WERI-Rb-1 (cell line): Measurements from ENCODE around the gene HCFC1.

Source experiments
- DNase-seq: peaks from one replicate; pipeline ENCODE4 v3.0.0-alpha.2; 2020
- H3K27ac ChIP-seq: fragments of 250-450 bp; sonication (Bioruptor Pico); 2 replicates; pipeline ENCODE4 v1.5.1; 2020; ENCODE audit warnings: mild to moderate bottlenecking, moderate library complexity
- H3K27me3 ChIP-seq: fragments of 250-450 bp; sonication (Bioruptor Pico); 2 replicates; pipeline ENCODE4 v1.5.1; 2021; ENCODE audit warnings: mild to moderate bottlenecking, low read depth, moderate library complexity; ENCODE audit not compliant: insufficient read depth, severe bottlenecking
- H3K36me3 ChIP-seq: fragments of 250-450 bp; sonication (Bioruptor Pico); 2 replicates; pipeline ENCODE4 v1.5.1; 2020; ENCODE audit warnings: mild to moderate bottlenecking, moderate library complexity
- H3K4me3 ChIP-seq: 2 replicates; pipeline ENCODE4 v1.5.1; 2011; ENCODE audit warnings: low read depth, mild to moderate bottlenecking, control low read depth, low read length
- H3K9me3 ChIP-seq: fragments of 250-450 bp; sonication (Bioruptor Pico); 2 replicates; pipeline ENCODE4 v1.5.1; 2021; ENCODE audit warnings: mild to moderate bottlenecking, moderate library complexity; ENCODE audit not compliant: severe bottlenecking
- CTCF ChIP-seq: IDR thresholded peaks from 2 replicates; pipeline ENCODE4 v1.5.1; 2011; ENCODE audit warnings: low read depth, mild to moderate bottlenecking, control low read depth, inconsistent platforms, low read length

The HCFC1 gene

DNA sequence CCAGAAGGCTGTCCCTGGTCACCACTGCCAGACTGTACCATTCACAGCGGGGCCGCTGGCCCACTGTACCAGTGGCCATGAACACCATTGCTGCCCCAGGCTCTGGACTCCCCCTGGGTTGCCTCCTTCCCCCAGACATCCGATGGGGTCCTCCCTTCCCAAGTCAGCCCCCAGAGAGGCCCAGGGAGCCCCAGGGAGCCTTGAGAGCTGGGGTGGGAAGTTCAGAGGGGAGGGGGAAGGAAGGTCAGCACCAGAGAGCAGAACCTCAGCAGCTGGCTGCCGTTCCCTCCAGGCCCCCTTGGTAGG, 45.1 kb downstream of the HCFC1 start:
- peaks cover 27% of the 10 kb centered on the region for H3K36me3 ChIP-seq
- H3K27ac ChIP-seq, result peak overlapping the region; percentile 96
- DNase-seq, result no peak
- peaks cover 2% of the 10 kb centered on the region for H3K27me3 ChIP-seq
- H3K9me3 ChIP-seq, result no peaks in the 10 kb centered on the region
- no peak for TF ChIP-seq CTCF
- H3K4me3 ChIP-seq, result no peak overlapping the region; the same call in 1 of the 2 replicates

GRCh38 chrX:153925739-153926551, 45.7 kb downstream of the HCFC1 start, which contains the start of gene ARHGAP4:
Gene ARHGAP4, minus strand, starts transcription at chrX:153926264. Its CDS starts 62 bp downstream, at chrX:153926202.
- H3K27me3 ChIP-seq, result peaks cover 4% of the 10 kb centered on the region
- H3K27ac ChIP-seq, result peak within 1 kb of the TSS; percentile 96
- peaks cover 21% of the 10 kb centered on the region for H3K36me3 ChIP-seq
- DNase-seq, result no peak
- TF ChIP-seq CTCF, result no peak
- H3K9me3 ChIP-seq, result no peaks in the 10 kb centered on the region
- peak within 1 kb of the TSS; percentile 57 for H3K4me3 ChIP-seq

GRCh38 chrX:153925387-153925738, 46.3 kb downstream of the HCFC1 start:
- Histone ChIP-seq H3K4me3 (no peak overlapping the region), H3K9me3 (no peaks in the 10 kb centered on the region), H3K27ac (no peak overlapping the region), H3K27me3 (peaks cover 6% of the 10 kb centered on the region), H3K36me3 (peaks cover 15% of the 10 kb centered on the region)
- DNase-seq, result no peak
- TF ChIP-seq CTCF, result no peak

DNA sequence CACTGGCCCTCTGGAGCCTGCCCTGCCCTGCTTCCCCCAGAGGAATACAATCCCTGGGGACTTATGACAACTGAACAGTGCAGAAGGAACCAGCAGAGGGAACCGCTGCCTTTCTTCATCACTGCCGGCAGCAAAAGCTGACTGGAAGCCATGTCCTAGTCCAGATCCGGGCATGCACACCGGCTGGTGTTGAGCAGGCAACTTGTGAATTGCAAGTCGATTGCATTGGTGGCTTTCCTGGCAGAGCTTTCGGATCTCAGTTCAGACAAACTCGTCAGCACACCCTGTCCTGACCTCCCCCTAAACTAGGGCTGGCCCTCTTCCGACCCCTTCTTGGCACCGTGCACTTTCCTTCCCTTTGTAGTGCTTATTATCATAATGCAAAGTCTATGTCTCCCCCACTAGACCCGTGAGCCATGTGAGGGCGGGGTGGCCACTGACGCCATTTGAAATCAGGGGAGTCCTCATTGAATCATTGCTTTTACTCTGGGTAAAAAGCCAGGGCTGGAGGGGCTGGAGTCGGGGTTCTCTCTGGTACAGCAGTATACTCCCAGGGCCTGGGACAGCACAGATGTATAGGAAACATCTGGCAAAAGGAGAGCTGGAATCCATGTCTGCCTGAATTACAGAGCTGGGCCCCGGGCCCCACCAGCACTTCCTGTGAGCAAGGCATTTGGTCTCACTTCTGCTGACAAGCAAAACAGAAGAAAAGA, 47.3 kb downstream of the HCFC1 start:
- H3K4me3 ChIP-seq, result no peak overlapping the region
- DNase-seq, result peak; percentile 81

GRCh38 chrX:153922932-153923857, 48.4 kb downstream of the HCFC1 start:
- Histone ChIP-seq H3K36me3 (no peaks in the 10 kb centered on the region), H3K27me3 (peaks cover 9% of the 10 kb centered on the region), H3K9me3 (no peaks in the 10 kb centered on the region), H3K27ac (peak overlapping the region; percentile 92), H3K4me3 (no peak overlapping the region)
- TF ChIP-seq CTCF, result peak; percentile 95
- peak; percentile 91 for DNase-seq

More for the DNA sequence above, 47.3 kb downstream of the HCFC1 start:
- H3K27me3 ChIP-seq, result peaks cover 9% of the 10 kb centered on the region
- peaks cover 5% of the 10 kb centered on the region for H3K36me3 ChIP-seq
- peak; percentile 71 for TF ChIP-seq CTCF
- H3K27ac ChIP-seq, result no peak overlapping the region; the same call in 1 of the 2 replicates
- H3K9me3 ChIP-seq, result no peaks in the 10 kb centered on the region
